Neuronal stem cell (in vitro differentiated cells): Measurements from ENCODE around the gene NOS1.

Source experiments
- DNase-seq: peaks from one replicate; pipeline ENCODE4 v3.0.0-alpha.2; 2013; ENCODE audit warnings: low spot score
- H2AFZ ChIP-seq: one replicate; pipeline ENCODE4 v1.6.1; 2013; ENCODE audit warnings: mild to moderate bottlenecking, low read length, inconsistent platforms
- H2AK5ac ChIP-seq: 2 replicates; pipeline ENCODE4 v1.6.1; 2013; ENCODE audit warnings: low read depth, mild to moderate bottlenecking, inconsistent platforms, low read length, moderate library complexity, mixed read lengths
- H2BK120ac ChIP-seq: 2 replicates; pipeline ENCODE4 v1.6.1; 2013; ENCODE audit warnings: low read depth, mild to moderate bottlenecking, inconsistent platforms, low read length, moderate library complexity, mixed read lengths
- H2BK12ac ChIP-seq: one replicate; pipeline ENCODE4 v1.6.1; 2013; ENCODE audit warnings: low read length, inconsistent platforms
- H2BK15ac ChIP-seq: 2 replicates; pipeline ENCODE4 v1.6.1; 2013; ENCODE audit warnings: mild to moderate bottlenecking, low read length, inconsistent platforms, mixed read lengths
- H2BK5ac ChIP-seq: one replicate; pipeline ENCODE4 v1.6.1; 2013; ENCODE audit warnings: inconsistent platforms, mild to moderate bottlenecking, low read length, moderate library complexity
- H3K14ac ChIP-seq: one replicate; pipeline ENCODE4 v1.6.1; 2013; ENCODE audit warnings: low read length, inconsistent platforms
- H3K18ac ChIP-seq: 2 replicates; pipeline ENCODE4 v1.6.1; 2013; ENCODE audit warnings: low read length, inconsistent platforms
- H3K23ac ChIP-seq: 2 replicates; pipeline ENCODE4 v1.6.1; 2013; ENCODE audit warnings: low read depth, mild to moderate bottlenecking, mixed read lengths, low read length, inconsistent platforms; ENCODE audit not compliant: poor library complexity
- H3K27ac ChIP-seq: replicated peaks from 3 replicates; pipeline ENCODE4 v1.5.1; 2013; ENCODE audit warnings: low read length, inconsistent platforms
- H3K27me3 ChIP-seq, 3 experiments: 2 replicates each; pipeline ENCODE4 v1.6.1; 2013; ENCODE audit warnings: low read length in 3 of 3, mild to moderate bottlenecking in 2 of 3, inconsistent platforms in 1 of 3, low read depth in 1 of 3, mixed read lengths in 1 of 3, moderate library complexity in 1 of 3; ENCODE audit not compliant: control insufficient read depth in 3 of 3, insufficient read depth in 3 of 3
- H3K36me3 ChIP-seq, 2 donors: replicated peaks in 1 of 2; 2 replicates each; pipeline ENCODE4 v1.6.1; 2013; ENCODE audit warnings: low read length in 2 of 2; ENCODE audit not compliant: control insufficient read depth in 2 of 2, insufficient read depth in 2 of 2
- H3K4ac ChIP-seq: 2 replicates; pipeline ENCODE4 v1.6.1; 2013; ENCODE audit warnings: inconsistent platforms, mild to moderate bottlenecking, low read length, moderate library complexity
- H3K4me1 ChIP-seq, 2 donors: 1 replicate in 1 of 2; 2 replicates in 1 of 2; pipeline ENCODE4 v1.6.1; 2013; ENCODE audit warnings: low read length in 2 of 2, low read depth in 1 of 2; ENCODE audit not compliant: control insufficient read depth in 2 of 2, insufficient read depth in 1 of 2
- H3K4me2 ChIP-seq: one replicate; pipeline ENCODE4 v1.6.1; 2013; ENCODE audit warnings: mild to moderate bottlenecking, low read length, inconsistent platforms; ENCODE audit not compliant: insufficient read depth, poor library complexity, severe bottlenecking
- H3K4me3 ChIP-seq, 2 donors: 2 replicates each; pipeline ENCODE4 v1.5.1; 2013; ENCODE audit warnings: low read length in 2 of 2, mild to moderate bottlenecking in 2 of 2, inconsistent platforms in 1 of 2, moderate library complexity in 1 of 2
- H3K79me1 ChIP-seq: one replicate; pipeline ENCODE4 v1.6.1; 2013; ENCODE audit warnings: low read depth, mild to moderate bottlenecking, inconsistent platforms, low read length, moderate library complexity
- H3K9ac ChIP-seq: one replicate; pipeline ENCODE4 v1.6.1; 2013; ENCODE audit warnings: mild to moderate bottlenecking, low read depth, low read length, inconsistent platforms; ENCODE audit not compliant: poor library complexity
- H3K9me3 ChIP-seq, 2 donors: replicated peaks in 1 of 2; 2 replicates each; pipeline versions ENCODE3 to v1.6.1; 2013; ENCODE audit warnings: low read length in 2 of 2, mild to moderate bottlenecking in 2 of 2, inconsistent platforms in 1 of 2, low read depth in 1 of 2, mixed read lengths in 1 of 2, moderate library complexity in 1 of 2; ENCODE audit not compliant: control insufficient read depth in 2 of 2, insufficient read depth in 1 of 2
- H4K8ac ChIP-seq: one replicate; pipeline ENCODE4 v1.6.1; 2013; ENCODE audit warnings: low read depth, mild to moderate bottlenecking, inconsistent platforms, low read length, moderate library complexity
- H4K91ac ChIP-seq: one replicate; pipeline ENCODE4 v1.6.1; 2013; ENCODE audit warnings: low read length, low read depth, mild to moderate bottlenecking, inconsistent platforms; ENCODE audit not compliant: poor library complexity
- WGBS, 2 donors: extraction: QIAGEN DNeasy Blood & Tissue Kit; methylation state at CpG; one replicate each; pipeline ENCODE4 v1.1.7; 2013; ENCODE audit warnings: missing lambda C conversion rate in 2 of 2, mixed read lengths in 1 of 2; ENCODE audit not compliant: insufficient read length in 2 of 2, insufficient replicate concordance in 1 of 2; ENCODE audit errors: extremely low coverage in 2 of 2; 5-methylcytosine and 5-hydroxymethylcytosine counted together

The NOS1 gene

DNA sequence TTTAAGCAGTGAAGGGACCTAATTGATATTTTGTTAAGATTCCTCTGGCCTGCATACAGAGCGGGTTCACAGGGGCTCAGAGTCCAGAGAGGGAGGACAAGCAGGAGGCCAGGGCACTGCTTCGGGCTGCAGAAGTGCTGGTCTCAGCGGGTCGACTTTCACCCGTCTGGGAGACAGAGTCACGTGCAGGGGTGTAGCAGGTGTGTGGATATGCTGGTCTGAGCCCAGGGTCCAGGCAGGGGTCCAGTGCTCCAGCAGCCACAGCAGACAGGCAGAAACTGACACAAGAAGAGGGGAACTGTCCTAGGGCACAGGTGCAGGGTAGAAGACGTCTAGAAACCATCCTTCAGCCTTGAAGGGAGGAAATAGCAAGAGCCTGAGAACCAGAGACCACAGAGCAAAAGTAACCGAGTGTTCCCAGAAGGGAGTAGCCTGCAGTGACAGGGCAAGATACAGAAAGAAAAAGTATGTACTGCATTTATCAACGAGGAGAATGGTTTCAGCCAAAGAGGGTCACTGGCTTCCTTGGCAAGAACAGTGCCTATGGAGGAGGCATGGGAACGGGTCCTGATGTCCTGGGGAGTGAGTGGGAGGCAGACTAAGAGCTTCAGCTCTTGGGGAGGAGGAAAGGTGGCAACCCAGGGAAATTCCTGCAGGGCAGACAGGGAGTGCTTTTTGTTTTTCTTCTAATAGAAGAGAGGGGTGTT is 199.8 kb downstream of the NOS1 start:
- WGBS, 2 donors = no CpG with 5 or more reads among the region's 10 CpGs
- Histone ChIP-seq H2BK15ac (no peak overlapping the region), H3K4me1 (no peaks in the 10 kb centered on the region), H3K14ac (no peak overlapping the region), H3K79me1 (no peaks in the 10 kb centered on the region), H3K4ac (no peak overlapping the region), H3K4me3 (no peak overlapping the region), H3K18ac (no peak overlapping the region), H3K27me3 (no peaks in the 10 kb centered on the region), H3K4me2 (no peak overlapping the region), H2BK120ac (no peak overlapping the region), H4K91ac (no peak overlapping the region), H3K36me3 (peaks cover 60 to 100% of the 10 kb centered on the region in 2 donors), H3K27ac (no peak overlapping the region), H2AFZ (no peak overlapping the region), H3K9me3 (no peaks in the 10 kb centered on the region), H2AK5ac (no peak overlapping the region), H2BK12ac (no peak overlapping the region), H4K8ac (no peak overlapping the region), H3K9ac (no peak overlapping the region), H3K23ac (no peak overlapping the region), H2BK5ac (no peak overlapping the region)
- no peak for DNase-seq

- H2AFZ ChIP-seq = no peak overlapping the region
- H3K27me3 ChIP-seq = no peaks in the 10 kb centered on the region
- no peak overlapping the region for H2BK5ac ChIP-seq
- H3K18ac ChIP-seq = no peak overlapping the region
- H3K4me2 ChIP-seq = no peak overlapping the region
- no peak overlapping the region for H3K27ac ChIP-seq
- H4K91ac ChIP-seq = no peak overlapping the region
- H2AK5ac ChIP-seq = no peak overlapping the region
- H2BK12ac ChIP-seq = no peak overlapping the region
- no peak overlapping the region for H3K23ac ChIP-seq
- H3K9ac ChIP-seq = no peak overlapping the region
- DNase-seq = no peak
- no peak overlapping the region for H4K8ac ChIP-seq
- no peak overlapping the region for H3K4ac ChIP-seq
- H2BK120ac ChIP-seq = no peak overlapping the region
- WGBS, 2 donors = no CpG with 5 or more reads among the region's 9 CpGs
- no peaks in the 10 kb centered on the region for H3K9me3 ChIP-seq
- H3K4me3 ChIP-seq = no peak overlapping the region
- no peak overlapping the region for H3K14ac ChIP-seq
- no peak overlapping the region for H2BK15ac ChIP-seq
- peaks cover 2% of the 10 kb centered on the region for H3K79me1 ChIP-seq
- no peaks in the 10 kb centered on the region for H3K4me1 ChIP-seq
- H3K36me3 ChIP-seq = peaks cover 61 to 100% of the 10 kb centered on the region in 2 donors
Measured at GRCh38 chr12:117159674-117160073, 201.8 kb downstream of the NOS1 start.

- no CpG with 5 or more reads among the region's 7 CpGs for WGBS, 2 donors
- no peak for DNase-seq
- no peak overlapping the region for H2BK5ac ChIP-seq
- H2BK15ac ChIP-seq = no peak overlapping the region
- H4K91ac ChIP-seq = no peak overlapping the region
- H3K9ac ChIP-seq = no peak overlapping the region
- H3K14ac ChIP-seq = no peak overlapping the region
- H3K27ac ChIP-seq = no peak overlapping the region
- H3K36me3 ChIP-seq = peaks cover 65 to 100% of the 10 kb centered on the region in 2 donors
- H3K79me1 ChIP-seq = peaks cover 2% of the 10 kb centered on the region
- no peak overlapping the region for H3K23ac ChIP-seq
- no peak overlapping the region for H3K4me3 ChIP-seq
- no peak overlapping the region for H2BK12ac ChIP-seq
- no peaks in the 10 kb centered on the region for H3K27me3 ChIP-seq
- no peak overlapping the region for H3K18ac ChIP-seq
- no peaks in the 10 kb centered on the region for H3K4me1 ChIP-seq
- no peak overlapping the region for H3K4ac ChIP-seq
- H3K9me3 ChIP-seq = no peaks in the 10 kb centered on the region
- no peak overlapping the region for H4K8ac ChIP-seq
- H2AFZ ChIP-seq = no peak overlapping the region
- H3K4me2 ChIP-seq = no peak overlapping the region
- no peak overlapping the region for H2AK5ac ChIP-seq
- no peak overlapping the region for H2BK120ac ChIP-seq
Measured at GRCh38 chr12:117158911-117159553, 202.4 kb downstream of the NOS1 start.
